ENCODE results near the gene FGF3. TPM values are rescaled to one million over a fixed set of nuclear protein-coding genes. Genes with fewer than 3 reads are reported as not detected.

FGF3 gene
- total and polyA plus RNA-seq, 4 donors, result not detected

DNA sequence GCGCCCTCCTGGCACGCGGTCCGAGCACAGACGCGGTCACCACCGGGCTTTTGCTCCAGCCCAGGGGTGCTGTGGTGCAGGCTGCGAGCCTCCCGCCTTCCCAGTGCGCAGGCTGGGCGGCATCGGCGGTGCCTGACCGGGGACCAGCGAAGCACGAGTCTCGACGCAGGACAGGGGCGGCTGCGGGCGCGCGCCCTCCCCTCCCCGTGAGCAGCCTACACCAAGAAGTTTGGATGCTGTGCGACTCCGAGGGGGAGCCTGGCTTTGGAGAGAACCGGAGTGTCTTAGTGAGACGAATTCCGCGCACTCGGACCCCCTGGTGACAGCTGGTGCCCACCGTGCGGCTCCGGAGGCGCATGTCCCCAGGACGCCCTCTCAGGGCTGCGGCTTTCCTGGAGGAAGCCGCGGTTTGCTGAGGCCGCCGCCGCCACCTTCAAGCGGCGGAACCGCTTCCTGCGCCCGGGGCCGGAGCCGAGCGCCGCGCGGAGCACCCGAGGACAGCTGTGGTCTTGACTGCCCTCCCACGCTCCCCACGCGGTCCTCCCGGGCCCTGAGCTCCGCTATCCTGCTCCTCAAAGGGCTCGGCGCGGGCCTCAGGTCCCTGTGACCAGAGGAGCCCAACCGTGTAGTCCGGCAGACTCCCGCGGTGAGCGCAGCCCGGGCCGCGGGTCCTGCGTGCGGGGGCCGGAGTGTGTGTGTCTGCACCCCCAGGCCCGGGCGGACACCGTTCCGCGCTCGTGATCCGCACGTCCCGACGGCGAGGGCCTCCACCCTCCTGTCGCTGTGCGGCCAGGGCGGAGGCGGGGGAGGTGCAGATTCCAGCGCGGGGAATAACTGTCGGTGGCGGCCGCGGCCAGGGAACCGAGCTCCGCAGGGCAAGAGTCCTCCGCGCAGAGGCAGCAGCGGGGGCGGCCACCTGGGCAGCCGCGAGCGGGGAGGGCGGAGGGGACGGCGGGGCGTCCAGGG lies 1.7 kb downstream of the FGF3 start:
- Histone ChIP-seq H3K9me3 (ENCODE audit: control insufficient read depth, insufficient read depth, low read length) (no peaks in the 10 kb centered on the region), H3K27ac (ENCODE audit: low read depth, low read length) (no peak overlapping the region), H3K36me3 (ENCODE audit: control insufficient read depth, insufficient read depth, low read length) (no peaks in the 10 kb centered on the region), H3K4me3 (ENCODE audit: low read depth, low read length) (no peak overlapping the region), H3K27me3 (ENCODE audit: control insufficient read depth, insufficient read depth, low read length) (peaks cover 75% of the 10 kb centered on the region), H3K4me1 (ENCODE audit: control insufficient read depth, insufficient read depth, low read length) (peaks cover 15% of the 10 kb centered on the region)
- under 1% methylated on average over 107 of the region's 107 CpGs for WGBS (ENCODE audit: insufficient coverage)
- no peak for DNase-seq (ENCODE audit: low read depth in 4 of 6, low spot score in 6 of 6)

DNA sequence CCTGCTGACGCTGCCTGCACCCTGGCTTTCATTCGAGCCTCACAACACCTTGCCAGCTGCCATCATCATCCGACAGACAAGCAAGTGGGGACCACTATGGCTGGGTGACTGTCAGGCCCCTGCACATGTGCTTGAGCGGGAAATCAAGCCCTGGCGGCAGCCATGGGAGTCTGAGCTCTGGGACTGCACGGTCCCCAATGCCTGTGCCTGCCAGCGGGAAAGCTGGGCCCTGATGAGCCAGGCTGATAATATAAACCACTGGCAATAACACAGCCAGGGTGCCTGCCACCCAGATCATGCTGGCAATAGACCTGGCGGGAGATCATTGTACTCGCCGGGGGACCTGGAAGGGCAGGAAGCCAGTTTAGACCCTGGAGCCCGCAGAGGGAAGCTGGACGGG lies 2.5 kb downstream of the FGF3 start:
- H3K4me3 ChIP-seq (ENCODE audit: low read depth, low read length), result no peak overlapping the region
- no peak for DNase-seq (ENCODE audit: low read depth in 4 of 6, low spot score in 6 of 6)
- peaks cover 68% of the 10 kb centered on the region for H3K27me3 ChIP-seq (ENCODE audit: control insufficient read depth, insufficient read depth, low read length)
- H3K4me1 ChIP-seq (ENCODE audit: control insufficient read depth, insufficient read depth, low read length), result peaks cover 15% of the 10 kb centered on the region
- no peak overlapping the region for H3K27ac ChIP-seq (ENCODE audit: low read depth, low read length)
- 23% methylated on average over 10 of the region's 12 CpGs for WGBS (ENCODE audit: insufficient coverage)
- no peaks in the 10 kb centered on the region for H3K36me3 ChIP-seq (ENCODE audit: control insufficient read depth, insufficient read depth, low read length)
- no peaks in the 10 kb centered on the region for H3K9me3 ChIP-seq (ENCODE audit: control insufficient read depth, insufficient read depth, low read length)

DNA sequence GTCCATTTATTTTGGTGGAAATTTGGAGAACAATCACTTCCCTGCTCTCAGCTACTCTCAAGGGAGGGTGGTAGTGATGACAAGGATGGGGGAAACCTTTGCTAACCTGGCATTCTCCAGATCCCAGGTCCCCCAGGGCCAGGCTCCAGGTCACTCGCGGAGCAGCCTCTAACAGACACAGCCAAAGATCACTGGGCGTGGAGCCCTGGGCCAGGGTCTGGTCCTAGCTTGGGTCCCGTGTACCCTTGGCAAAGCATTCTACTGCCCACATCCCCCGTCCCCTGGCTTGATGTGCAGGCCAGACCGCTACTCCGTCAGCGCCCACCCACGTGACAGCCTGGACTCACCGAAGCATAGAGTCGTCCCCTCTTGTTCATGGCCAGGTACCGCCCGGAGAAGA lies 3.2 kb downstream of the FGF3 start:
- no peak overlapping the region for H3K27ac ChIP-seq (ENCODE audit: low read depth, low read length)
- no peak overlapping the region for H3K4me3 ChIP-seq (ENCODE audit: low read depth, low read length)
- H3K4me1 ChIP-seq (ENCODE audit: control insufficient read depth, insufficient read depth, low read length), result peaks cover 15% of the 10 kb centered on the region
- H3K27me3 ChIP-seq (ENCODE audit: control insufficient read depth, insufficient read depth, low read length), result peaks cover 61% of the 10 kb centered on the region
- H3K36me3 ChIP-seq (ENCODE audit: control insufficient read depth, insufficient read depth, low read length), result no peaks in the 10 kb centered on the region
- H3K9me3 ChIP-seq (ENCODE audit: control insufficient read depth, insufficient read depth, low read length), result no peaks in the 10 kb centered on the region
- DNase-seq (ENCODE audit: low read depth in 4 of 6, low spot score in 6 of 6), result no peak
- WGBS (ENCODE audit: insufficient coverage), result 81% methylated on average over 13 of the region's 13 CpGs

DNA sequence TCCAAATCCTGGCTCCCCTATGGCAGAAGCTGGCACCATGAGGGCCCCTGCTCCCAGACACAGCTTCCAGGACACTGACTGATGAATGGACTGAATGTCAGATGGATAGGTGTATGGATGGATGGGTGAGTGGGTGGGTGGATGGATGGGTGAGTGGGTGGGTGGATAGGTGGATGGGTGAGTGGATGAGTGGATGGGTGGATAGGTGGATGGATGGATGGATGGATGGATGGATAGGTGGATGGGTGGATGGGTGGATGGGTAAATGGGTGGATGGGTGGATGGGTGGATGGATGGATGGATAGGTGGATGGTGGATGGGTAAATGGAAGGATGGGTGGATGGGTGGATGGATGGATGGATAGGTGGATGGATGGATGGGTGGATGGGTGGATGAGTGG lies 4.3 kb downstream of the FGF3 start:
- Histone ChIP-seq H3K4me1 (ENCODE audit: control insufficient read depth, insufficient read depth, low read length) (peaks cover 13% of the 10 kb centered on the region), H3K9me3 (ENCODE audit: control insufficient read depth, insufficient read depth, low read length) (no peaks in the 10 kb centered on the region), H3K27ac (ENCODE audit: low read depth, low read length) (no peak overlapping the region), H3K27me3 (ENCODE audit: control insufficient read depth, insufficient read depth, low read length) (peaks cover 50% of the 10 kb centered on the region), H3K4me3 (ENCODE audit: low read depth, low read length) (no peak overlapping the region), H3K36me3 (ENCODE audit: control insufficient read depth, insufficient read depth, low read length) (no peaks in the 10 kb centered on the region)
- DNase-seq (ENCODE audit: low read depth in 4 of 6, low spot score in 6 of 6), result no peak

DNA sequence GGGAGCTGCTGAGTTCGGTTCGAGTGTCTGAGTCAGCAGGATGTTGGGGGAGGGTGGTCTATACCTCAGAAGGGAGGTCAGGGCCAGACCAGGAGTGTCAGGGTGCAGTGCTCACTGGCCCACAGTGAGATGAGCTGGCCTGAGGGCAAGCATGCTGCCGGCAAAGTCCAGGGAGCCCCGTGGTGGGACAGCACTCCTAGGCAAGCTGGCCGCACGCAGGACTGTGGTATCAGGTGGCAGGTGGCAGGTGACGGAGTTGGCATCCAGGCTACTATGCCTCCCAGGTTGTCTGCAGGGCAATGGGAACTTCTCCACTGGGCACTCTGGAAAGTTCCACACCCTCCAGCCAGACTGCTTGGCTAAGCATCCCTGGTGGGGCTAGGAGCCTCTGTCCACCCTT lies 4.8 kb downstream of the FGF3 start:
- no peaks in the 10 kb centered on the region for H3K36me3 ChIP-seq (ENCODE audit: control insufficient read depth, insufficient read depth, low read length)
- no peak overlapping the region for H3K27ac ChIP-seq (ENCODE audit: low read depth, low read length)
- no peak for DNase-seq (ENCODE audit: low read depth in 4 of 6, low spot score in 6 of 6)
- WGBS (ENCODE audit: insufficient coverage), result 87% methylated on average over 7 of the region's 7 CpGs
- H3K4me1 ChIP-seq (ENCODE audit: control insufficient read depth, insufficient read depth, low read length), result peaks cover 8% of the 10 kb centered on the region
- H3K9me3 ChIP-seq (ENCODE audit: control insufficient read depth, insufficient read depth, low read length), result no peaks in the 10 kb centered on the region
- peaks cover 46% of the 10 kb centered on the region for H3K27me3 ChIP-seq (ENCODE audit: control insufficient read depth, insufficient read depth, low read length)
- no peak overlapping the region for H3K4me3 ChIP-seq (ENCODE audit: low read depth, low read length)

DNA sequence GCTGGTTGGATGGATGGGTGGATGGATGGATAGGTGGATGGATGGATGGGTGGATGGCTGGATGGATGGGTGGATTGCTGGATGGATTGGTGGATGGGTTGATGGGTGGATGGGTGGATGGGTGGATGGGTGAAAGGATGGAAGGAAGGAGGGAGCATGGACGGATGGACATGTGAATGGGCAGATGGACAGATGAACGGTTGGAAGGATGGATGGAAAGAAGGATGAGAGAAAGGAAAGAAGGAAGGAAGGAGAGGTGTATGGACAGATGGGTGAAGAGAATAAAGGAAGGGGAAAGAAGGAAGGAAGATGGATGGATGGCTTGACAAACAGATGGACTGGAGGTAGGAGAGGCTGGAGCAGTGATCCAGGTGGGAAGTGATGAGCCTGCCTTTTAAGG lies 5.4 kb downstream of the FGF3 start:
- H3K36me3 ChIP-seq (ENCODE audit: control insufficient read depth, insufficient read depth, low read length), result no peaks in the 10 kb centered on the region
- H3K9me3 ChIP-seq (ENCODE audit: control insufficient read depth, insufficient read depth, low read length), result no peaks in the 10 kb centered on the region
- 84% methylated on average over 2 of the region's 2 CpGs for WGBS (ENCODE audit: insufficient coverage)
- peaks cover 8% of the 10 kb centered on the region for H3K4me1 ChIP-seq (ENCODE audit: control insufficient read depth, insufficient read depth, low read length)
- H3K4me3 ChIP-seq (ENCODE audit: low read depth, low read length), result no peak overlapping the region
- H3K27me3 ChIP-seq (ENCODE audit: control insufficient read depth, insufficient read depth, low read length), result peaks cover 42% of the 10 kb centered on the region
- no peak overlapping the region for H3K27ac ChIP-seq (ENCODE audit: low read depth, low read length)
- no peak for DNase-seq (ENCODE audit: low read depth in 4 of 6, low spot score in 6 of 6)

DNA sequence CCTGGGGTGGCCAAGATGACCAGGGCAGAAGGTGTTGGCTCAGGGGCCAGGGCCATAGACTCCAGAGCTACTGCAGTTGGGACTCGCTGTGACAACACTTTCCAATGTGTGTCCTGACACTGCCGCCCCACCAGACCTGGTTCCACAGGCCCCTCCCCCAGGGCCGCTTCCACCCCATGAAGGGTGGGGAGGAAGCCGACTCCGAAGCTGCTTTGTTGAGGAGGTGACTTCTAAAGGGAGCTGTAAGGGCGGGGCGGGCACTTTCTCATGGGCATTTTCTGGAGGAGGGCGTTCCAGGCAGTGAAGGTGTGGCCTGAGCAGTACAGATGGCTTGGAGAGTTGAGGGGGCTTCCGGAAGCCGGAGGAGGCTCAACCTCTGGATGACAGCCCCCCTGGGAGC lies 6.3 kb downstream of the FGF3 start:
- Histone ChIP-seq H3K27me3 (ENCODE audit: control insufficient read depth, insufficient read depth, low read length) (peaks cover 36% of the 10 kb centered on the region), H3K36me3 (ENCODE audit: control insufficient read depth, insufficient read depth, low read length) (no peaks in the 10 kb centered on the region), H3K4me1 (ENCODE audit: control insufficient read depth, insufficient read depth, low read length) (peaks cover 8% of the 10 kb centered on the region), H3K4me3 (ENCODE audit: low read depth, low read length) (no peak overlapping the region), H3K27ac (ENCODE audit: low read depth, low read length) (no peak overlapping the region), H3K9me3 (ENCODE audit: control insufficient read depth, insufficient read depth, low read length) (no peaks in the 10 kb centered on the region)
- WGBS (ENCODE audit: insufficient coverage), result 84% methylated on average over 9 of the region's 10 CpGs
- DNase-seq (ENCODE audit: low read depth in 4 of 6, low spot score in 6 of 6), result no peak

DNA sequence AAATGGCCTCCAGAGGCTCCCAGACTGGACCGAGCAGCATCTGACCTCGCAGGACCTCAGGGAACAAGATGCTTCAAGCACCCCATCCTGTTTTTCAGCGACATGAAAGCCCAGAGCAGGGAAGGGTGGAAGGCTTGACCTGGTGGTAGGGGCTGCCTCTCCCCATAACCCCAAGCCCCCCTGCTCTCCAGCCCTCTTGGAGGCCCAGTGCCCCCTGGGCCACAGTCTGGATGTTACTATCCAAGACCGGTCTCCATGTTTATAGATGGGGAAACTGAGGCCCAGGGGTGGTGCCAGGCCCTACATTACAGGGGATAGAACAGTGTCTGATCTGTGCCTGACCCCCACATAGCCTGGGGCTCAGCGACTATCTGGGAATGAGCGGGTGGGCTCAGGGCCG lies 7.0 kb downstream of the FGF3 start:
- Histone ChIP-seq H3K4me1 (ENCODE audit: control insufficient read depth, insufficient read depth, low read length) (peaks cover 4% of the 10 kb centered on the region), H3K27ac (ENCODE audit: low read depth, low read length) (no peak overlapping the region), H3K36me3 (ENCODE audit: control insufficient read depth, insufficient read depth, low read length) (no peaks in the 10 kb centered on the region), H3K4me3 (ENCODE audit: low read depth, low read length) (no peak overlapping the region), H3K27me3 (ENCODE audit: control insufficient read depth, insufficient read depth, low read length) (peaks cover 30% of the 10 kb centered on the region), H3K9me3 (ENCODE audit: control insufficient read depth, insufficient read depth, low read length) (no peaks in the 10 kb centered on the region)
- DNase-seq (ENCODE audit: low read depth in 4 of 6, low spot score in 6 of 6), result no peak
- WGBS (ENCODE audit: insufficient coverage), result 85% methylated on average over 7 of the region's 7 CpGs

DNA sequence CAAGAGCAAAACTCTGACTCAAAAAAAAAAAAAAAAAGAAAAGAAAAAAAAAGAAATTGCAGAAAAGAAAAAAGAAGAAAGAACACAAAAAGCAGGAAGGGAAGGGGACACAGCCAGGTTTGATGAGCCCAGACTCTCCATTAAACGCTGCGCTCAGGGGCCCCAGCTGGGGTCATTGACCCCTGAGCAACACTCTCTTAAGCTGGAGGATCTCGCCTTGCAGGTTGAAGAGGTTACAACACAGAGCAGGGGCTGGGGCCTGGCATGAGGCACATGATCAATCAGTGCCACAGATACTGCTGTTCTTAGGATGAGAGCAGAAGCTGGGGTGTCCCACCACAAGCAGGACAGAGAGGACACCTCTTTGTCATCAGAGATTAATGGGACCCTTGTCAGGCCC lies 7.8 kb downstream of the FGF3 start:
- 50% methylated on average over 2 of the region's 3 CpGs for WGBS (ENCODE audit: insufficient coverage)
- Histone ChIP-seq H3K4me1 (ENCODE audit: control insufficient read depth, insufficient read depth, low read length) (no peaks in the 10 kb centered on the region), H3K27ac (ENCODE audit: low read depth, low read length) (no peak overlapping the region), H3K36me3 (ENCODE audit: control insufficient read depth, insufficient read depth, low read length) (no peaks in the 10 kb centered on the region), H3K27me3 (ENCODE audit: control insufficient read depth, insufficient read depth, low read length) (peaks cover 21% of the 10 kb centered on the region), H3K4me3 (ENCODE audit: low read depth, low read length) (no peak overlapping the region), H3K9me3 (ENCODE audit: control insufficient read depth, insufficient read depth, low read length) (no peaks in the 10 kb centered on the region)
- no peak for DNase-seq (ENCODE audit: low read depth in 4 of 6, low spot score in 6 of 6)
